NCI-H226 (cell line): Measurements from ENCODE around the gene KDM1B.

Experiments used
- DNase-seq: peaks from one replicate; pipeline ENCODE4 v3.0.0-alpha.2; 2015

KDM1B gene

DNA sequence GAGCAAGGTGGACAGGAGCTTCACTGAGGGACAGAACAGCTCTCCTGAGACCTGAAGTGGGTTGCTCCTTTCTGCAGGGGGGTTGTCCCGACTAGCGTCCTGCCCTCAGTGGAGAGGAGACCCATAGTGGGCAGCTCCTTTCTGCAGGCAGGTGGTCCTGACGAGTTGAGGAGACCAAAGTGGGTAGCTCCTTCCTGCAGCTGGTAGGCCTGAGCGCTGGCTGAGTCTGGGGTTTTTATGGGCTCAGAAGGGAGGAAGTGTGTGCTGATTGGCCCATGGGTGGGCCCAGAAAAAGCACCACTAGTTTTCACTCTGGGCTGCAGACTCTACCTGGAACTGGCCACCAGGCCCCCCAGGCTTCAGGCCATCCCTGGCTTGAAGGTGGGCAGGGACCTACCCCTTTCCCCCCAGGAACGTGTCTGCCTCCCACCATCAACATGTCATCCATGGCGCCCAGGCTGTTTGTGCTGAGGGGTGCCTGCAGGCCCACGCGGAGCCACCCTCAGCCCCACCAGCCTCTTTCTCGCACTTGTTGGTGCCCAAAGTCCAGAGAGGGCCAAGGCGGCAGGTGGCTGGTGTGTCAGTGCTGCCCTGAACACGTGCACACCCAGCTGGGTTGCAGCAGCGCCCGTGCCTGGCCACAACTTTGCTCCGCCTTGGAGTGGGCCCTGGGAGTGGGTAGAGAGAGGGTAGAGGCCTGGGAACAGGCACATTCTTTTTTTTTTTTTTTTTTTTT, 110.7 kb downstream of the KDM1B start:
- DNase-seq, result no peak

DNA sequence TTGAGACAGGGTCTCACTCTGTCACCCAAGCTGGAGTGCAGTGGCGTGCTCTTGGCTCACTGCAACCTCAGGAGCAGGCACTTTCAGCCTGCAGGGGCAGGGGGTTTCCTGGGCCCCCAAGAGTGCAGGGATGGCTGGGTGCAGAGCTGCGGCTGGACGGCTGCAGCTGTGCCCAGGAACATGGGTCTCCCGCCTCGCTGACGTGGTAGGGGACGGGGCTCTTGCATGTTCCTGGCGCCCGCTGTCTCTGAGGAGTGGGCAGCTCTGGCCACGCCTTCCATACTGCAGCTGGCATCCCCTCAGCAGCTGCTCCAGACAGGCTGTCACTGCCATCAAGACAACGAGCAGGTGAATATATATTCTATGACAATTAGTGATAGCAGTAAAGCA, 111.3 kb downstream of the KDM1B start:
- DNase-seq, result no peak

DNA sequence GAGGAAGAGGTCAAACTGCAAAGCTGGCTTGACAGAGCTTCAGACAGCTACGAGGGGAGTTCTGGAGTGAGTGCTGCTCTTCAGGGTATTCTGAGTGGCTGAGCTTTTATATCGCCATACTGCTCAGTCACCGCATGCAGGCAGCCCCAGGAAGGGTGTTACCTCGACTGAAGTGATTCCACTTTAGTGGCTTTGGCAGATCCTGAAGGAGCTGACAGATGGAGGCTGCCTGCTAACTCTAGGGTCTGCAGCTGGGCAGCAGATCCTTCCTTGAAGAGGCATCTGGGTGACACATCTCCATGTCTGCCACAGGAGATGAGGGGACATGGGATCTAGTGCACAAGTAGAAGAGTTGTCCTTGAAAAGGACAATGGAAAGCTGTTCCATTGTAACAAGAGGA, 112.8 kb downstream of the KDM1B start:
- no peak for DNase-seq

DNA sequence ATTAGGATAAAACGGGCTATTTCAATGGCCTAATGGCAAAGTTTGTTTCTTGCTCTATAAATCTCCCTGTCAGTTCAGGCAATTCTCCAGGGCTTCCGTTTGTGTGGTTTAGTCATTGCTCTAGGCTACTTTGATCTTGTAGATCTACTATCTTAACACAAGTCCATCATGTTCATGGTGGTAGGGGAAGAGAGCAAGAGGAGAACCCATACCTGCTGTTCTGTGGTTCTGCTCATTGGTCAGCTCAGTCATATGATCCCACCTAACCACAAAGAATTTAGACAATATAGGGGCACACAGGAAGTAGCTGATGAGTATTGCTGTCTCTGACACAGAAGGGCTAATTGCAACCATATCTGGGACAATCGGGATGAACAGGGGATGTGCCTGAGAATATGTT, 114.0 kb downstream of the KDM1B start:
- DNase-seq, result peak; percentile 53

DNA sequence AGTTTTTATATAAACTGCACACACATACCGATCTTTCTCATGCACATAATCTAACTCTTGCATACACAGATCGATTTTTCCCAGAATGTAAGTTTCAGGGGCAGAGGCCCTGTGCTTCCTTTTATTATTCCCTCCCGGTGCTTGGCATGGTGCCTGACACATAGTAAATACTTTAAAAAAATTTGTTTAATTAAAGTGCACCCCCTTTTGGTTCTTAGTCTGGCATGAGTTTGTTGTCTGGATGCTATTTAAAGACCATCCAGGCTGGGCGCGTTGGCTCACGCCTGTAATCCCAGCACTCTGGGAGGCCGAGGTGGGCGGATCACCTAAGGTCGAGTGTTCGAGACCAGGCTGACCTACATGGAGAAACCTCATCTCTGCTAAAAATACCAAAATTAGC, 114.5 kb downstream of the KDM1B start:
- DNase-seq, result no peak

DNA sequence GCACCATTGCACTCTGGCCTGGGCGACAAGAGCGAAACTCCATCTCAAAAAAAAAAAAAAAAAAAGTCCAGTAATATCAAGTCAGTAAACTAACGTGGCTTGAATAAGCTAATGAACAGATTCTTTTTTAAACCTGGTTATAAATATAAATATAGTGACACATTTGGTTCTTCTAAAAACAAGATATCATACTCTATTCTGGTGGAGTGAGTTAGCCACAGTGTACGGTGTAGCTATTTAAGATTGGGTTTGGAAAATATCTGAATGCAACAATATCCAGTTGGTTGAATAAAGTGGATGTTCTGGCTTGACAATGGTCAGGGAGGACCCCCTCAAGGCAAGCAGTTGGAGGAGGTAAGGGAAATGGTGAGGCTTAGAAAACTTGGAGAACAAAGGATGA, 115.0 kb downstream of the KDM1B start:
- no peak for DNase-seq
